HepG2 (cell line): ENCODE data around the gene HINT1. TPM values are rescaled to one million over a fixed set of nuclear protein-coding genes. Genes with fewer than 3 reads are reported as not detected.

Experiments
- GABPB1 ChIP-seq: IDR thresholded peaks from 2 replicates; pipeline ENCODE4 v1.6.1; 2016; ENCODE audit warnings: mild to moderate bottlenecking, missing genetic modification reagents, moderate library complexity, missing compliant biosample characterization
- GTF2F1 ChIP-seq: fragments of 150-350 bp; IDR thresholded peaks from 2 replicates; pipeline ENCODE4 v1.6.1; 2014; ENCODE audit warnings: low read length
- HNF1B ChIP-seq: sonication (generic); formaldehyde crosslinking; IDR thresholded peaks from 2 replicates; pipeline ENCODE4 v1.5.1; 2020; ENCODE audit warnings: mild to moderate bottlenecking, moderate library complexity, missing genetic modification reagents
- KMT2B ChIP-seq: IDR thresholded peaks from 2 replicates; pipeline ENCODE4 v1.6.1; 2016; ENCODE audit warnings: missing genetic modification reagents, missing compliant biosample characterization
- RARA ChIP-seq: IDR thresholded peaks from 2 replicates; pipeline ENCODE4 v1.6.1; 2016; ENCODE audit warnings: missing genetic modification reagents, missing compliant biosample characterization
- RCOR2 ChIP-seq: IDR thresholded peaks from 2 replicates; pipeline ENCODE4 v1.6.1; 2016; ENCODE audit warnings: missing biosample characterization, missing genetic modification reagents
- SETDB1 ChIP-seq: sonication (generic); formaldehyde crosslinking; IDR thresholded peaks from 2 replicates; pipeline ENCODE4 v1.5.1; 2020; ENCODE audit warnings: missing genetic modification reagents, mild to moderate bottlenecking, borderline replicate concordance
- THAP7 ChIP-seq: sonication (generic); formaldehyde crosslinking; IDR thresholded peaks from 2 replicates; pipeline ENCODE4 v1.8.1; 2023; ENCODE audit warnings: mild to moderate bottlenecking, missing genetic modification reagents
- ZBTB7B ChIP-seq: sonication (generic); formaldehyde crosslinking; IDR thresholded peaks from 2 replicates; pipeline ENCODE4 v1.4.0; 2020; ENCODE audit warnings: missing genetic modification reagents
- ZFP90 ChIP-seq: sonication (generic); formaldehyde crosslinking; IDR thresholded peaks from 2 replicates; pipeline ENCODE4 v1.8.0; 2022; ENCODE audit warnings: missing genetic modification reagents, mild to moderate bottlenecking, inconsistent platforms, borderline replicate concordance
- ZNF282 ChIP-seq: fragments of 450-650 bp; IDR thresholded peaks from 2 replicates; pipeline ENCODE4 v1.6.1; 2018; ENCODE audit not compliant: partially characterized antibody
- ZNF317 ChIP-seq: sonication (generic); formaldehyde crosslinking; IDR thresholded peaks from 2 replicates; pipeline ENCODE4 v1.5.0; 2020; ENCODE audit warnings: mild to moderate bottlenecking, missing genetic modification reagents
- ZNF792 ChIP-seq: IDR thresholded peaks from 2 replicates; pipeline ENCODE4 v1.6.1; 2016
- polyA plus RNA-seq, 8 experiments: library from polyadenylated mRNA; depleted of rRNA in 3 of 8; stranded (reverse) in 7 of 8; unstranded in 1 of 8; fragments of >200 nt; fragmentation: Illumina TruSeq in 4 of 8; extraction: Trizol in 4 of 8; gene quantifications; 2 replicates each; pipeline versions ENCODE4 v1.2.1 to v1.2.3, GENCODE V29; 2011 to 2016; ENCODE audit warnings: low read depth in 4 of 8, missing spikeins in 1 of 8, mixed read lengths in 1 of 8; ENCODE audit not compliant: insufficient read depth in 1 of 8
- total RNA-seq, 5 experiments: library from RNA; depleted of rRNA; stranded (reverse); fragments of >200 nt; fragmentation: Illumina TruSeq; extraction: Trizol; gene quantifications; 2 replicates each; pipeline ENCODE4 v1.2.3, GENCODE V29; 2016; ENCODE audit warnings: low read depth in 1 of 5
- TF ChIP-seq, protein P1 (sequence below): IDR thresholded peaks from 2 replicates; pipeline ENCODE4 v1.4.0; 2020; ENCODE audit warnings: mild to moderate bottlenecking, missing genetic modification reagents
- TF ChIP-seq, protein P2 (sequence below): IDR thresholded peaks from 2 replicates; pipeline ENCODE4 v1.6.1; 2016
- TF ChIP-seq, protein P3 (sequence below): sonication (generic); formaldehyde crosslinking; IDR thresholded peaks from 2 replicates; pipeline ENCODE4 v1.4.0; 2020; ENCODE audit warnings: missing genetic modification reagents, borderline replicate concordance

HINT1 gene
- total and polyA plus RNA-seq, 2 of the 13 experiments (the other 11 are each of a cell fraction or from before 2014, with no cell fraction given), result 428 to 997 TPM

- TF ChIP-seq, protein P1, sequence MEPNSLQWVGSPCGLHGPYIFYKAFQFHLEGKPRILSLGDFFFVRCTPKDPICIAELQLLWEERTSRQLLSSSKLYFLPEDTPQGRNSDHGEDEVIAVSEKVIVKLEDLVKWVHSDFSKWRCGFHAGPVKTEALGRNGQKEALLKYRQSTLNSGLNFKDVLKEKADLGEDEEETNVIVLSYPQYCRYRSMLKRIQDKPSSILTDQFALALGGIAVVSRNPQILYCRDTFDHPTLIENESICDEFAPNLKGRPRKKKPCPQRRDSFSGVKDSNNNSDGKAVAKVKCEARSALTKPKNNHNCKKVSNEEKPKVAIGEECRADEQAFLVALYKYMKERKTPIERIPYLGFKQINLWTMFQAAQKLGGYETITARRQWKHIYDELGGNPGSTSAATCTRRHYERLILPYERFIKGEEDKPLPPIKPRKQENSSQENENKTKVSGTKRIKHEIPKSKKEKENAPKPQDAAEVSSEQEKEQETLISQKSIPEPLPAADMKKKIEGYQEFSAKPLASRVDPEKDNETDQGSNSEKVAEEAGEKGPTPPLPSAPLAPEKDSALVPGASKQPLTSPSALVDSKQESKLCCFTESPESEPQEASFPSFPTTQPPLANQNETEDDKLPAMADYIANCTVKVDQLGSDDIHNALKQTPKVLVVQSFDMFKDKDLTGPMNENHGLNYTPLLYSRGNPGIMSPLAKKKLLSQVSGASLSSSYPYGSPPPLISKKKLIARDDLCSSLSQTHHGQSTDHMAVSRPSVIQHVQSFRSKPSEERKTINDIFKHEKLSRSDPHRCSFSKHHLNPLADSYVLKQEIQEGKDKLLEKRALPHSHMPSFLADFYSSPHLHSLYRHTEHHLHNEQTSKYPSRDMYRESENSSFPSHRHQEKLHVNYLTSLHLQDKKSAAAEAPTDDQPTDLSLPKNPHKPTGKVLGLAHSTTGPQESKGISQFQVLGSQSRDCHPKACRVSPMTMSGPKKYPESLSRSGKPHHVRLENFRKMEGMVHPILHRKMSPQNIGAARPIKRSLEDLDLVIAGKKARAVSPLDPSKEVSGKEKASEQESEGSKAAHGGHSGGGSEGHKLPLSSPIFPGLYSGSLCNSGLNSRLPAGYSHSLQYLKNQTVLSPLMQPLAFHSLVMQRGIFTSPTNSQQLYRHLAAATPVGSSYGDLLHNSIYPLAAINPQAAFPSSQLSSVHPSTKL (CRISPR knock-in tag), result peak; percentile 45; the same call in 1 of the 2 replicates
- no peak for TF ChIP-seq SETDB1 (CRISPR knock-in tag)
- no peak for TF ChIP-seq ZBTB7B (CRISPR knock-in tag)
- TF ChIP-seq GABPB1 (CRISPR knock-in tag), result peak; percentile 72
- TF ChIP-seq, protein P2, sequence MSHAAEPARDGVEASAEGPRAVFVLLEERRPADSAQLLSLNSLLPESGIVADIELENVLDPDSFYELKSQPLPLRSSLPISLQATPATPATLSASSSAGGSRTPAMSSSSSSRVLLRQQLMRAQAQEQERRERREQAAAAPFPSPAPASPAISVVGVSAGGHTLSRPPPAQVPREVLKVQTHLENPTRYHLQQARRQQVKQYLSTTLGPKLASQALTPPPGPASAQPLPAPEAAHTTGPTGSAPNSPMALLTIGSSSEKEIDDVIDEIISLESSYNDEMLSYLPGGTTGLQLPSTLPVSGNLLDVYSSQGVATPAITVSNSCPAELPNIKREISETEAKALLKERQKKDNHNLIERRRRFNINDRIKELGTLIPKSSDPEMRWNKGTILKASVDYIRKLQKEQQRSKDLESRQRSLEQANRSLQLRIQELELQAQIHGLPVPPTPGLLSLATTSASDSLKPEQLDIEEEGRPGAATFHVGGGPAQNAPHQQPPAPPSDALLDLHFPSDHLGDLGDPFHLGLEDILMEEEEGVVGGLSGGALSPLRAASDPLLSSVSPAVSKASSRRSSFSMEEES (CRISPR knock-in tag), result no peak
- no peak for TF ChIP-seq RCOR2
- no peak for TF ChIP-seq THAP7 (CRISPR knock-in tag)
- no peak for TF ChIP-seq RARA (CRISPR knock-in tag)
- no peak; the same call in 1 of the 2 replicates for TF ChIP-seq ZNF317
- TF ChIP-seq ZFP90, result no peak; the same call in none of the 2 replicates
- peak; percentile 89 for TF ChIP-seq HNF1B
- TF ChIP-seq, protein P3, sequence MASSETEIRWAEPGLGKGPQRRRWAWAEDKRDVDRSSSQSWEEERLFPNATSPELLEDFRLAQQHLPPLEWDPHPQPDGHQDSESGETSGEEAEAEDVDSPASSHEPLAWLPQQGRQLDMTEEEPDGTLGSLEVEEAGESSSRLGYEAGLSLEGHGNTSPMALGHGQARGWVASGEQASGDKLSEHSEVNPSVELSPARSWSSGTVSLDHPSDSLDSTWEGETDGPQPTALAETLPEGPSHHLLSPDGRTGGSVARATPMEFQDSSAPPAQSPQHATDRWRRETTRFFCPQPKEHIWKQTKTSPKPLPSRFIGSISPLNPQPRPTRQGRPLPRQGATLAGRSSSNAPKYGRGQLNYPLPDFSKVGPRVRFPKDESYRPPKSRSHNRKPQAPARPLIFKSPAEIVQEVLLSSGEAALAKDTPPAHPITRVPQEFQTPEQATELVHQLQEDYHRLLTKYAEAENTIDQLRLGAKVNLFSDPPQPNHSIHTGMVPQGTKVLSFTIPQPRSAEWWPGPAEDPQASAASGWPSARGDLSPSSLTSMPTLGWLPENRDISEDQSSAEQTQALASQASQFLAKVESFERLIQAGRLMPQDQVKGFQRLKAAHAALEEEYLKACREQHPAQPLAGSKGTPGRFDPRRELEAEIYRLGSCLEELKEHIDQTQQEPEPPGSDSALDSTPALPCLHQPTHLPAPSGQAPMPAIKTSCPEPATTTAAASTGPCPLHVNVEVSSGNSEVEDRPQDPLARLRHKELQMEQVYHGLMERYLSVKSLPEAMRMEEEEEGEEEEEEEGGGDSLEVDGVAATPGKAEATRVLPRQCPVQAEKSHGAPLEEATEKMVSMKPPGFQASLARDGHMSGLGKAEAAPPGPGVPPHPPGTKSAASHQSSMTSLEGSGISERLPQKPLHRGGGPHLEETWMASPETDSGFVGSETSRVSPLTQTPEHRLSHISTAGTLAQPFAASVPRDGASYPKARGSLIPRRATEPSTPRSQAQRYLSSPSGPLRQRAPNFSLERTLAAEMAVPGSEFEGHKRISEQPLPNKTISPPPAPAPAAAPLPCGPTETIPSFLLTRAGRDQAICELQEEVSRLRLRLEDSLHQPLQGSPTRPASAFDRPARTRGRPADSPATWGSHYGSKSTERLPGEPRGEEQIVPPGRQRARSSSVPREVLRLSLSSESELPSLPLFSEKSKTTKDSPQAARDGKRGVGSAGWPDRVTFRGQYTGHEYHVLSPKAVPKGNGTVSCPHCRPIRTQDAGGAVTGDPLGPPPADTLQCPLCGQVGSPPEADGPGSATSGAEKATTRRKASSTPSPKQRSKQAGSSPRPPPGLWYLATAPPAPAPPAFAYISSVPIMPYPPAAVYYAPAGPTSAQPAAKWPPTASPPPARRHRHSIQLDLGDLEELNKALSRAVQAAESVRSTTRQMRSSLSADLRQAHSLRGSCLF, result no peak
- peak; percentile 25; the same call in 1 of the 2 replicates for TF ChIP-seq KMT2B
- TF ChIP-seq ZNF792 (CRISPR knock-in tag), result peak; percentile 65; the same call in 1 of the 2 replicates
- no peak for TF ChIP-seq ZNF282
- no peak for TF ChIP-seq GTF2F1
These were observed at the start of gene HINT1 (continued) for GRCh38 chr5:131165119-131165727.
